HepG2 (cell line): ENCODE measurements around the gene TNFRSF21. TPM values are rescaled to one million over a fixed set of nuclear protein-coding genes. Genes with fewer than 3 reads are reported as not detected.

Experiments
- CREB1 ChIP-seq, 2 experiments: fragments of 450-650 bp in 1 of 2; IDR thresholded peaks; 2 replicates each; pipeline ENCODE4 v1.6.1; 2016 to 2017; ENCODE audit warnings: control low read depth in 1 of 2, mild to moderate bottlenecking in 1 of 2, missing compliant biosample characterization in 1 of 2, missing genetic modification characterization in 1 of 2
- FOXO1 ChIP-seq: sonication (generic); formaldehyde crosslinking; IDR thresholded peaks from 2 replicates; pipeline ENCODE4 v1.4.0; 2020; ENCODE audit warnings: missing genetic modification reagents
- HES4 ChIP-seq: sonication (generic); formaldehyde crosslinking; IDR thresholded peaks from 2 replicates; pipeline ENCODE4 v1.9.0; 2021; ENCODE audit warnings: mild to moderate bottlenecking, missing genetic modification reagents, borderline replicate concordance
- HNF1A ChIP-seq, 2 experiments: sonication (generic) in 1 of 2; formaldehyde crosslinking in 1 of 2; IDR thresholded peaks; 2 replicates each; pipeline versions ENCODE4 v1.4.0 to v1.6.1; 2016 to 2020; ENCODE audit warnings: borderline replicate concordance in 1 of 2, low read depth in 1 of 2, mild to moderate bottlenecking in 1 of 2, missing genetic modification reagents in 1 of 2
- HNF4A ChIP-seq: sonication (generic); formaldehyde crosslinking; IDR thresholded peaks from 2 replicates; pipeline ENCODE4 v1.4.0; 2020; ENCODE audit warnings: missing genetic modification reagents
- HOMEZ ChIP-seq: IDR thresholded peaks from 2 replicates; pipeline ENCODE4 v1.6.1; 2016; ENCODE audit warnings: low read depth
- IKZF1 ChIP-seq: fragments of 450-650 bp; IDR thresholded peaks from 2 replicates; pipeline ENCODE4 v1.7.1; 2016
- KAT8 ChIP-seq: IDR thresholded peaks from 2 replicates; pipeline ENCODE4 v1.6.1; 2016; ENCODE audit warnings: missing genetic modification reagents, missing compliant biosample characterization
- KDM1A ChIP-seq: IDR thresholded peaks from 2 replicates; pipeline ENCODE4 v1.6.1; 2016; ENCODE audit warnings: missing compliant biosample characterization
- MIXL1 ChIP-seq: IDR thresholded peaks from 2 replicates; pipeline ENCODE4 v1.6.1; 2016
- PPARG ChIP-seq: conservative IDR thresholded peaks from 2 replicates; pipeline ENCODE4 v1.6.1; 2016; ENCODE audit warnings: missing biosample characterization, missing genetic modification reagents
- PRMT3 ChIP-seq: sonication (generic); formaldehyde crosslinking; IDR thresholded peaks from 2 replicates; pipeline ENCODE4 v1.8.1; 2022; ENCODE audit warnings: low read depth, mild to moderate bottlenecking, moderate library complexity, missing genetic modification reagents, borderline replicate concordance
- SOX13 ChIP-seq, 3 experiments: fragments of 450-650 bp in 1 of 3; sonication (generic) in 1 of 3; formaldehyde crosslinking in 1 of 3; IDR thresholded peaks in 2 of 3; conservative IDR thresholded peaks in 1 of 3; 2 replicates each; pipeline versions ENCODE4 v1.5.0 to v1.6.1; 2016 to 2020; ENCODE audit warnings: antibody characterized with exemption in 1 of 3, mild to moderate bottlenecking in 1 of 3, missing compliant biosample characterization in 1 of 3, missing genetic modification reagents in 1 of 3, moderate library complexity in 1 of 3
- SOX6 ChIP-seq, 2 experiments: fragments of 450-650 bp in 1 of 2; sonication (generic) in 1 of 2; formaldehyde crosslinking in 1 of 2; IDR thresholded peaks; 2 replicates each; pipeline versions ENCODE4 v1.4.0 to v1.6.1; 2017 to 2020; ENCODE audit warnings: antibody characterized with exemption in 1 of 2, mild to moderate bottlenecking in 1 of 2, missing genetic modification reagents in 1 of 2
- THAP11 ChIP-seq: IDR thresholded peaks from 2 replicates; pipeline ENCODE4 v1.6.1; 2016; ENCODE audit warnings: missing biosample characterization, missing genetic modification reagents
- ZBTB3 ChIP-seq: sonication (generic); formaldehyde crosslinking; IDR thresholded peaks from 2 replicates; pipeline ENCODE4 v1.4.0; 2020; ENCODE audit warnings: low read depth, mild to moderate bottlenecking, moderate library complexity, missing genetic modification reagents, borderline replicate concordance
- ZEB1 ChIP-seq: IDR thresholded peaks from 2 replicates; pipeline ENCODE4 v1.6.1; 2012; ENCODE audit warnings: mild to moderate bottlenecking, low read depth, inconsistent platforms; ENCODE audit not compliant: insufficient replicate concordance
- ZHX1 ChIP-seq: sonication (generic); formaldehyde crosslinking; IDR thresholded peaks from 2 replicates; pipeline ENCODE4 v1.8.1; 2022; ENCODE audit warnings: low read depth, mild to moderate bottlenecking, missing genetic modification reagents
- ZNF7 ChIP-seq: IDR thresholded peaks from 2 replicates; pipeline ENCODE4 v1.6.1; 2016; ENCODE audit warnings: missing biosample characterization, missing genetic modification reagents
- ZNF792 ChIP-seq: IDR thresholded peaks from 2 replicates; pipeline ENCODE4 v1.6.1; 2016
- polyA plus RNA-seq, 8 experiments: library from polyadenylated mRNA; depleted of rRNA in 3 of 8; stranded (reverse) in 7 of 8; unstranded in 1 of 8; fragments of >200 nt; fragmentation: Illumina TruSeq in 4 of 8; extraction: Trizol in 4 of 8; gene quantifications; 2 replicates each; pipeline versions ENCODE4 v1.2.1 to v1.2.3, GENCODE V29; 2011 to 2016; ENCODE audit warnings: low read depth in 4 of 8, missing spikeins in 1 of 8, mixed read lengths in 1 of 8; ENCODE audit not compliant: insufficient read depth in 1 of 8
- total RNA-seq, 5 experiments: library from RNA; depleted of rRNA; stranded (reverse); fragments of >200 nt; fragmentation: Illumina TruSeq; extraction: Trizol; gene quantifications; 2 replicates each; pipeline ENCODE4 v1.2.3, GENCODE V29; 2016; ENCODE audit warnings: low read depth in 1 of 5

TNFRSF21 gene
- total and polyA plus RNA-seq, 2 of the 13 experiments (the other 11 are each of a cell fraction or from before 2014, with no cell fraction given): 24.8 to 46.3 TPM

- TF ChIP-seq HNF1A (IDR thresholded peaks at IDR 0.05; ENCODE audit: low read depth) (peak; percentile 74), HNF1A (CRISPR knock-in tag; IDR thresholded peaks at IDR 0.05; ENCODE audit: borderline replicate concordance) (peak; percentile 48; the same call in 1 of the 2 replicates), ZNF7 (CRISPR knock-in tag) (no peak), SOX13 (IDR thresholded peaks at IDR 0.05) (no peak), SOX13 (CRISPR knock-in tag; conservative IDR thresholded peaks at IDR 0.05 in 1 of 2, IDR thresholded peaks at IDR 0.05 in 1 of 2) (peak in 1 of 2 experiments; percentile 68; a peak in 2 of 4 replicates), SOX6 (IDR thresholded peaks at IDR 0.05) (no peak), SOX6 (CRISPR knock-in tag; IDR thresholded peaks at IDR 0.05) (peak; percentile 10; the same call in 1 of the 2 replicates), HES4 (no peak), PPARG (CRISPR knock-in tag) (no peak), HOMEZ (no peak), HNF4A (CRISPR knock-in tag) (peak; percentile 62), MIXL1 (CRISPR knock-in tag) (0 out of 2 replicates have a peak, but pooled peaks have one; percentile 31), CREB1 (IDR thresholded peaks at IDR 0.05) (no peak), CREB1 (CRISPR knock-in tag; IDR thresholded peaks at IDR 0.05) (peak; percentile 31; the same call in 1 of the 2 replicates), ZEB1 (no peak), PRMT3 (CRISPR knock-in tag) (no peak), ZNF792 (no peak), KAT8 (CRISPR knock-in tag) (no peak), FOXO1 (CRISPR knock-in tag) (no peak), THAP11 (no peak), ZBTB3 (CRISPR knock-in tag) (no peak), ZHX1 (CRISPR knock-in tag) (no peak), KDM1A (CRISPR knock-in tag) (no peak), IKZF1 (no peak)
Observed at GRCh38 chr6:47200536-47201334, 109.0 kb downstream of the TNFRSF21 start (continued).
